Fibroblast of skin of scalp (primary cell): ENCODE results near the gene DOC2B.
"Not testable (repeated sequence)": the region's sequence is repeated elsewhere in the genome, so short reads cannot be mapped to it uniquely, and the experiment has no call there.

Experiments used
- DNase-seq: peaks from one replicate; pipeline ENCODE4 v3.0.0-alpha.2; 2013

DOC2B gene

DNA sequence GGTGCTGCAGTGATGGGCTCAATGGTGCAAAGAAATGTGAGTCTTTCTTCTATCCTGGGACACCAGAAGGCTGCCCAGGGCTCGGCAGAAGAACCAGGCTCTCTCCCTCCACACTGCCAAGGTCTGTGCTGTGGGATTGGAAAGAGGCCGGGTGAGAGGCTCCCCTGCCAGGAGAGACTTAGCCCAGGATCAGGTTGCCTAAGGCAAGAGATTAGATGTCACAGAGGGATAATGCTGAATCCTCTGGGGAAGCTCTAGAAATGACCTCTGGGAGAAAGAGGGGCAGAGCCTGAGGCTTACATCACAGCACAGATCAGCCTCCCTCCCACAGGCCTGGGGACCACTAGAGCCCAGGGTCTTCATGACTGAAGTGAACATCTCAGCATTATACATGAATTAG lies 5.7 kb upstream of the DOC2B start:
- no peak for DNase-seq

DNA sequence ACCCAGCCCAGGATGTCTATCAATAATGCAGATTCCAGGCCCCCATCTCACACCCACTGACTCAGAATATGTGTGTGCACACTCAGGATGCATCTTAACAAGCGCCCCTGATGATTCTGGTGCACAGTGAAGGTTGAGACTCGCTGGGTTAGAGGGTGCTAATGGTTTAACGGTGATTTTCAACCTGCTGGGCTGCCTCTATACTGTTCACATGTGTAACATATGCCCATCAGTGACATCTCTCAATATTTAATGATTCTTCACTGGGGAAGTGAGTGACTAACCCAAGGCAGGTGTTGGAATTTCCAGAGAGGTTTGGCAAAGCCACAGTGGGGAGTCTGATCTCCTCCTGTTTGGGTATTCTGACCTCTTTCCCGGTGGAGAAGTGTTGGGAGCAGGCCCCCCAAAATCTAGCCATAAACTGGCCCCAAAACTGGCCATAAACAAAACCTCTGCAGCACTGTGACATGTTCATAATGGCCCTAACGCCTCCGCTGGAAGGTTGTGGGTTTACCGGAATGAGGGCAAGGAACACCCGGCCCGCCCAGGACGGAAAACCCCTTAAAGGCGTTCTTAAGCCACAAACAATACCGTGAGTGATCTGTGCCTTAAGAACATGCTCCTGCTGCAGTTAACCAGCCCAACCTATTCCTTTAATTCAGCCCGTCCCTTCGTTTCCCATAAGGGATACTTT lies 4.1 kb upstream of the DOC2B start:
- DNase-seq = no peak

DNA sequence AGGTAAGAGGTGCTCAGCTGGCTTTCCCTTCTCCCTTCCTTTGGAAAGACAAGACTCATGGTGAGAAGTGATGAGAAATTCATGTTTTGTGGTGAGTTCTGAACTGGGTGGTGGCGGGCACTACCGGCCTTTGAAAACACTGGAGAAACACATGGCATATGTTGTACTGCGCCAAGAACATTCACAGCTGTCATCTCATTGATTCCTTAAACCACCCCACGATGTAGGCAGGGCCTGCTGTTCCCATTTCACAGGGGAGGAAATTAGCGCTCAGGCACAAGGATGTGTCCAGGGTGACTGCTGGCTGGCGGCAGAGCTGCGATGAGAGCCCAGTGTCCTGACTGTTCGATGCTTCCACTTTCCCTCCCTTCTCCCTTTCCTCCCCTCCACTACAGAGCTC lies 1.6 kb upstream of the DOC2B start:
- no peak for DNase-seq

DNA sequence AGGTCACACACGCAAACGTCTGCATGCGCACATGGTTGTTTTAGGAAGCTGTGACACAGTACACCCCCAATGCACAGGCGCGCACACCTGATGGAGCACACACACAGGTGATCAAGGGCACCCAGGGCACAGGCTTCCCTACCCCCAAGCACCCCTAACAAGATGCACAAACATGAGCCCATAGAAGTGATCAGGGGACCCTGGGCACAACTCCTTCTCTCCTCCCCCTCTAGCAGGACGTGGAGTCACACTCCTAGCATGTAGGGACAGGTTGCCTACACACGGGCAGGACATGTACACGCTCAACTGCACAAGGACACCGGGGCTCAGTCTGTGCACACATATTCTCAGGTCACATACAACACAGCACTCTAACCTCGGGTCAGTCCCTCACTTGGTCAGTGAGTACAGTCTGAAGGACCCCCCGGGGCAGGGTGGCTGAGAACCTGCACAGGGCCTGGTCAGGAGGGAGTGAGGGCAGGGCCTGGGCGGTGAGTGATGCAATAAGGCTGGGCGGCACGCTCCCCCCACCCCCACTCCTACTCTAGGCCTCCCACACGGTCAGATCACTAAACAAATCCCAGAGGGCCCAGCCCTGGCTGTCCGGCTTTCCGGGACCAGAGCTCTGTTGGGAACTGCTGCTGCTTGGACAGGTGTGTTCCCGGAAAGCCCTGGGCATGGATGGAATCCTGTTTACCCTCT lies 751 bp upstream of the DOC2B start:
- no peak for DNase-seq

DNA sequence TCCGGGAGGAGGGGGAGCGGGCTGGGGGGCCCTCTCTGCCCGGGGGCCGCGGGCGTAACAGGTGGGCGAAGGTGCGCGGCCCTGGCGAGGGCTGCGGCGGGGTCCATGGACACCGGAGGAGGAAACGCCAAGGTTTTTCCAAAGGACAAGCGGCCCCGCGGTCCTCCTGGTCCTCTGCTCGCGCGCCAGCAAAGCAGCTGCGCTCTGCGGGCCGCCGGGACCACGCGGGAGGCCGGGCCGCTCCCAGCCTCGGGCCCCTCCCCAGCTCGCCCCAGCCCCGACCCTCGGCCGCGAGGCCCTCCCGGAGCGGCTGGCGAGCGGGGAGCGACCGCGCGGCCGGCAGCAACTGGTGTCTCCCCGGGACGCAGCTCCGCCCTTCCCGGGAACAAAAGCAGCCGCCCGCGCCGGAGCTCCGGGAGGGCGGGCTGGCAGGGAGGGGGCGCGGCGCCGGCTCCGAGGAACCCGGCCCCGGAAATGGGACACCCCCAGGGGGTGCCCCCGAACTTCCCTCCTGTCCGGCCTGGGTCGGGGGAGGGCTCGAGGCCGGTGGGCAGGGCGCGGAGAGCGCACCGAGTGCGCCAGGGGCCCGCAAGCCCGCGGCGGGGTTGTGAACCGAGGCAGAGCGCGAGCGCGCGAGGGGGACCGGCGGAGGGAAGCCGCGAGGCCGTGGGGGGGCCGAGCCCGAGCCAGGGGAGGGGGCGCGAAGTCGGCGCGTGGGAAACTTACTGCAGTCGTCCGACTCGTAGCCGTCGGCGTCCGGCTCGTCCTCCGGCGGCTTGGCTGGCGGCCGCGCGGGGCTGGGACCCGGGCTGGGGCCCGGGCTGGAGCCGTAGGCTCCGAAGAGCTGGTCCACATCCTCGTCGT lies 837 bp downstream of the DOC2B start:
- no peak for DNase-seq

DNA sequence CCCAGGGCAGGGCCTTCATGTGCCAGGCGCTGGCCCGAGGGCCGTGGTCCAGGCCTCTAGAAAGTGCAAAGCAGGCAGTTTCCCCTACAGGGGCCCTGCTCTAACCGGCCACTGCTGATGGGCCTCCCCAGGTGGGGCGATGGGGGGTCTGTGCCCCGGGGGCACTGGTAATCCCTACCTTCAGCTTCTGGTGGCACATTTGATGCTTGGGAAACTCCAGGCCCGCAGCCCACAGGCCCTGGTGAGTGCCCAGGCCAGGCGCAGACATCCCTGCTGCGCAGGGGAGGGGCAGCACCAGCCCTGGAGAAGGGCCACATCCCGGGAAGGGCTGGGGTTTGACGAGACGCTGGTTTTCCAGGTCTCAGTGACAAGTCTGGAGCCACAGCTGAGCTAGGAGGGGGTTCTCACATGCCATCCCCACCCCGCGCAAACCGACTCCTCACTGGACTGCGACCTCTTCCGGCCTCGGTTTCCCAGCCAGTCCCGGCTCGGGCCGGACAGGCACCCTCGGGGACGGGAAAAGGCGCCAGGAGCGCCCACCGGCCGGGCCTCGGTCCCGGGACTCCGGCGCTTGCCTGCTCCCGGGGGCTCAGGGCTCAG lies 1.6 kb downstream of the DOC2B start:
- DNase-seq = no peak

DNA sequence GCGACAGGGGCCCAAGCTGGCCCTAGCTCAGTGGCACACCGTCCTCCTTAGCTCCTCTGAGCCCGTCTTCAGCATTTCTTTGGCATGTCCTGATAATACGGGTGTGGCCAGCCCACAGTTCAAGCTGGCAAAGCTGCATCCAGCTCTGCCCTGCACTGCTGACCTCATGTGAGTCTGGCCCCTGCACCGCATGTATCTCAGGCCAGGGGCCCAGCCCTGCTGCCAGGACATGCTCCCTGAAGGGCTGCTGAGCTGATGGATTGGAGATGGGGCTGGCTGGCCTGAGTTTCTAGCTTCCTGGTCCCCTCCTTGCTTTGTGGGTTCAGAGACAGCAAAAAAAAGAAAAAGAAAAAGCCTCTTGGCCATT lies 2.4 kb downstream of the DOC2B start:
- DNase-seq = no peak

DNA sequence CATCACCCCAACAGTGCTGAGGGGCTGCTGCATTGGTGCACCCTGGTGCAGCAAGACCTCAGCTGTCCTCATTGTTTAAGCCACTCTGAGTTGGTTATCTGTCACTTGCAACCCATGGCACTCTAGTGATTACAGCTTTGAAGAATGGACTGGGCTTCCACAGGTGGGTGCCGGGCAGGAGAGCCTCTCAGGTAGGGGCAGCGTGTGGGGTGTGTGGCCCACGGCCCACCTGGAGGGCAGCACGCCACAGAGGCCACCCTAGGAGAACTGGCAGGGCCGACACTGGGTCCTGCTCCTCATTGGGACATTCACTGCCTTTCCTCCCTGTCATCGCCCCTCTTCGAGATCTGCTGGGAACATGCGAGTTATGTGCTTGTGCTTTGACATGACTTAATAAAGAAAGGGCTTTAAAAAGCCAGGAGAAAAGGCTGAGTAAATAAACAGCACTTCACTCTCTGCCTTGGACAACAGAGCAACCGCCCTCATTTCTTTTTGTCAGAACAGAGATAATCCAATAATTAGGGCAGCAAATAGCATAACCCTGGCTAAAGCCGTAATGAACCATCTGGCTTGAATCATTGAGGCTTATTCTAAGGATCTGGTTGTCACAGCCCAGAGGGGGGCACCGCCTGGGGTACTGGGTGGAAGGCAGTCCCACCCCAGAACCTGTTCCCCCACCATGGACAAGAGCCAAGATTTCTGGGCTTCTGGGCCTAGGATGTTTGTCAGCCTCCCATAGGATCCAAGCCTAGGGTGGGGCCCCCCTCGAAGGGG lies 3.0 kb downstream of the DOC2B start:
- DNase-seq = no peak

DNA sequence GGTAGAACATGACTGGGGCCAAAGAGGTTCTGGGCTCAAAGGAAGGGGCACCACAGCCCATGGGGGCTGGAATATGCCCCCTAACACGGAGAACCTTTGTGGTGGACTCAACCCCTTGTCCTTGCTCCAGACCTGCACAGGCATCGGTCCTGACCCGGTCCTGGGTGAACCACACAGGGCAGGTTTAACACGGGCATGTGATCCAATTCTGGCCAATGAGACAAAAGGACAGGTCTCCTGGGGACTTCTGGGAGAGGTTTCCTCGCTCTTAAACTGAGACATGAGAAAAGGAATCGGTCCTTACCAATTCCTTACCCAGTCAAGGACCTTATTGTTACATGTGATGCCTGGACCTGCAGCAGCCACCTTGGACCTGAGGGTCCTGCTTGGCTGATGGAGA lies 3.7 kb downstream of the DOC2B start:
- DNase-seq = no peak

DNA sequence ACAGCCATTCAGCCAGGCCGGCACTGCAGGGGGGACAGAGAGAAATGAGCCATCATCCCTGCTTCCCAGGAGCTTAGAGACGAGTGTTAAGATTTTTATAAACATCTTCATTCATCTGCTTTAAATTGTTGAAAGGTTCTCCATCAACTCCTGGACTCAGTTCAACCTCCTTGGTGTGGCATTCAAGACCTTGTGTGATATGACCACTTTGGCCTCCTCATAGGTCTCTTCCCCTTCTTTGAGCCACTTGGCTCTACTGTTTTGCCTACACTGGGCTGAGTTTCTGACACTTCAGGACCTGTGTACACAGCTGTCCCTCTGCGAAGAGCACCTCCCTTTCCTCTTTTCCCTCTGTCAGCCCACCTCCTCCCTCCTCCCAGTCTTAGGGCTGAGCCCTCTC lies 4.3 kb downstream of the DOC2B start:
- no peak for DNase-seq

DNA sequence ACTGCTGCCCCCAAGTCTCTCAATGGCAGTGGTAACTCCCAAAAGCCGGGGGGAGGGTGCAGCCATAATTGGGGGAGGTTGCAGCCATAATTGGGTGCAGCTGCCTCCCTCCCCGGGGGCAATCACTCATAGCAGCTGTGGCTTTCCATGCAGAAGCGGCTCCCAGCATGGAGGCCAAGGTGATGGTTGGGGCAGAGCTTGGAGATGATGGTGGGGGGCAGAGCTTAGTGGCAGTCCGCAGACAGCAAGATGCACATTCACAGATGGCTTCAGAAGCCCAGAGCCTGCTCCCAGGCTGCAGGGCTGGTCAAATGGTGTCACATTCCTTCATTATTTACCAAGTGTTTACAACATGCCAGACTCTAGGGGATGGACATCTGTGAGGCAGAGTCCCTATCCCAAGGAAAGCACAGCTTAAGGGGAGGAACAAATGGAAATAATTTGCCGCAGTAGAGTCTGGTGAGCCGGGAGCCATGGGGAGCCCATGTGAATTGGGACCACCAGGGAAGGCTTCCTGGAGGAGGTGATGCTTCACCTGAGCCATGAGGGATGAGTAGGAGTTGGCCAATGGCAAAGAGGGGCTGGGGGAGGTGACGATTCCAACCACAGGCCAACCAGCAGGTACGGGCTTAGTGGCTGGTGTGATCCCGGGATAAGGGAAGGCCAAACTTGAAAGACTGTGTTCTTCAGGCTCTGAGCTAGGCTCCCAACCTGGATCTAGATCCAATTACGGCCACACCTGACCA lies 8.1 kb downstream of the DOC2B start:
- DNase-seq = no peak

DNA sequence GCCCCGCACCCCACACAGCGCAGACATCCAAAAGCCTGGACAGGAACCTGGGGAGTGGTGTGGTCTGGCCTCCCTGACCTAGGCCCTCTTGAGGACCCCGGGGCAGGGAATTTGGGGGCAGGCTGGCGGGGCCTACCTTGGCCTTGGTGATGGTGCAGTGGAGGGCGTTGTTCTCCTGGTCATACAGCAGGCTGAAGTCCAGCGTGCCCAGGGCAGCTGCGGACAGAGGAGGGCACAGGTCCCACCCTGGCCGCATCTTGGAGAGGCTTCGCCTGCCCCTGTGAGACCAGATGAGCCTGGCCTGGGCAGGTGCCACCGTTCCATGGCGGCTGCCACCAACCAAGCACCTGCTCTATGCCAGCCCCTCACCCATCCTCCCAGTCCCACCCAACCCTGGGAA lies 9.0 kb downstream of the DOC2B start:
- DNase-seq = no peak

DNA sequence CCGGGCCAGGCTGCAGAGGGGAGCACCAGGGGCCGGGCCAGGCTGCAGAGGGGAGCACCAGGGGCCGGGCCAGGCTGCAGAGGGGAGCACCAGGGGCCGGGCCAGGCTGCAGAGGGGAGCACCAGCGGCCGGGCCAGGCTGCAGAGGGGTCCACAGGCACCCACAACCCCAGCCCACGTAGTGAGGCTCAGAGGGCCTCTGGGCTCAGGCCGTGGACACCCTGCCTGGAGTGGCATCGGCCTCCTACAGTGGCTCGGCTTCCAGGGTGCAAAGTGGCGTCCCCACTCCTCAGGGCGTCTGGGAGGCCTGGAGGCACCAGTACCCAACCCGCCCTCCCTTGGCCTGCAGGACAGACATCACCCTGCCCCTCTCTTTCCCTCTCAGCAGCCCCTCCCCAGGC lies 9.6 kb downstream of the DOC2B start:
- DNase-seq = no peak

DNA sequence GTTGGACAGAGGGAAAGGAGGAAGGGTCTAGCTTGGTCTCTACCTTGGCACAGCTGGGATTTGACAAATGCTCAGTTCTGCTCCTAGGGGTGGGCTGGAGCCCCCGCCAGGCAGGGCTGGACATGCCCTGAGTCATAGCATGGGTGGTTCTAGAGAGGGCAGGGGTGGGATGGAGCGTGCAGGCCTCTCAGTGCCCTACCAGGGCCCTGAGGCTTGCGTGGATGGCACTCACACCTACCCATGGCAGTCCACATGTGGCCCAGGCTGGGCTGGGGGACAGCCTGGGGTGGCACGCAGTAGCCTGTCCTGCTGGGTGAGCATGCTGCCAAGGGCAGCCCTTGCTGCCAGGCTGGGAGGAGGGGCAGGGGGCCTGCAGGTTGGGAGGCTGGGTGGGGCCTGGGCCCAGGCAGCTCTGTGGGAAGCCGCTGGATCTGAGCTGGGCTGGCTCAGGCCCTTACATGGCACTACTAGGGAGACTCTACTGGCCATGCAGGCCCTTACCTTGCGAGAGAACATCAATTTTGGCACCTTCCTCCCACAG lies 11.2 kb downstream of the DOC2B start:
- no peak for DNase-seq

DNA sequence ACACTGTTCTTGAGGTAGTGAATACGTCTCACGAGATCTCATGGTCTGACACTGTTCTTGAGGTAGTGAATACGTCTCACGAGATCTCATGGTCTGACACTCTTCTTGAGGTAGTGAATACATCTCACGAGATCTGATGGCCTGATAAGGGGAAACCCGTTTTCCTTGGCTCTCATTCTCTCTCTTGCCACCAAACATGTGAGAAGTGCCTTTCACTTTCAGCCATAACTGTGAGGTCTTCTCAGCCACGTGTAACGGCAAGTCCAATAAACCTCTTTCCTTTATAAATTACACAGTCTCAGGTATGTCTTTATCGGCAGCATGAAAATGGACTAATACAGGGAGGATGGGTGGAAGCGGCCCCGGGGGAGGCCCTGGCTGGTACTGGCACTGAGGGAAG lies 12.8 kb downstream of the DOC2B start:
- not testable (repeated sequence) for DNase-seq

DNA sequence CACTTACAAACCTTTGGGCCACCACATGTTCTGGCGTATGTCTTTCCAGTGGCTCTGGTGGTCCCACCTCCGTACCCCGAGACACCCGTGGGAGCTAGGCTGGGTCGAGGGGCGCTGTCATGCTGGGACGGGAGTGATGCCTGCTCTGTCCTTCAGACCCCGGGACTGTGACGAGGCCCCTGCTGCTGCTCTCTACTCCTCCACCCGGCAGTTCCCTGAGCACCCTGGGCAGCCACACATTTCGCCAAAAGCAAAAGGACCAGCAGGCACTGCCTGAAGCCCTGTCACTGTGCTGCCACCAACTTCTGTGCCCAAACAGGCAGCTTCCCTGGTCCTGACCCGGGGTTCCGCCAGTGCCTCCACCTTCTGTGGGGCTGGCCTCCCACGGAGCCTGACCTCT lies 15.5 kb downstream of the DOC2B start:
- DNase-seq = no peak

DNA sequence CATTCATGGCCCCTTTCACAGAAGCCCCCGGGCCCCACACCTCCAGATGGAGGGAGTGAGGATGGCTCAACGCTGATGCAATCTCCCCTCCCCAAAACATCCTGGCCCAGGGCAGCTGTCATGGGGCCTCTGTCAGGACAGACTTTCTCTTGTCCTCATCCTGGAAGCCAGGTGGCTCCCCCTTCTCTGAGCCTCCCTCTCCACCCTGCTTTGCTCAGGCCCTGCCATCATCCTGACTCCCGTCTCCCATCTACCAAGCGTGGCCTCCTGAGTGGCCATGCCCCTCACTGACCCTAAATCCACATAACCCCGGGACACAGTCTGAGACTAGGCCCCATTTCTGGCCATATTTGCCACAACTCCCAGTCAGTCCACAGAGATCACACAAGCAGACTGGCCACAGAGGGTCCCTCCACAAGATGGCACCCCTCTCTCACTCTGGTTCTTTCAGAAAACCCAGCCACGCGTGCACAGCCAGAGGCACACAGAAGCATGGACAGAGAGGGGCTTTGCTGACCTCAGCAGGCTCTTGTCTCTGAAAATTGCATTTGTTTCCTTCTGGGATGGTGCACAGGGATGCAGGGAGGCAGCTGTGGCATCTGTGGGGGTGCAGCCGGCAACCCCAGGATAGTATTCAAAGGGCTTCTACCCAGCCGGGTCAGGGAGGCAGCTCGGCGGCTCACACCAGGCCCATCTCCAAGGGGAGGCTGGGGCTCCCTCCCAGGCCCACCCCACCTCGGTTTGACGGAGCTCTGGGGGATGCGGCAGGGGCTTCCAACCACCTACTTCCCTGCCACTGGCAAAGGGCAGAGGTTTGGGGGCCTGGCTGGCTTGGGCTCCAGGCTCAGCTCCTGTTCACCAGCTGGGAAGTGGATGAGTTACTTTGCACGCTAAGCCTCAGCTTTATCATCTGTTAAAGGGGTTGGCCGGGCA lies 16.9 kb downstream of the DOC2B start:
- DNase-seq = peak; percentile 42

DNA sequence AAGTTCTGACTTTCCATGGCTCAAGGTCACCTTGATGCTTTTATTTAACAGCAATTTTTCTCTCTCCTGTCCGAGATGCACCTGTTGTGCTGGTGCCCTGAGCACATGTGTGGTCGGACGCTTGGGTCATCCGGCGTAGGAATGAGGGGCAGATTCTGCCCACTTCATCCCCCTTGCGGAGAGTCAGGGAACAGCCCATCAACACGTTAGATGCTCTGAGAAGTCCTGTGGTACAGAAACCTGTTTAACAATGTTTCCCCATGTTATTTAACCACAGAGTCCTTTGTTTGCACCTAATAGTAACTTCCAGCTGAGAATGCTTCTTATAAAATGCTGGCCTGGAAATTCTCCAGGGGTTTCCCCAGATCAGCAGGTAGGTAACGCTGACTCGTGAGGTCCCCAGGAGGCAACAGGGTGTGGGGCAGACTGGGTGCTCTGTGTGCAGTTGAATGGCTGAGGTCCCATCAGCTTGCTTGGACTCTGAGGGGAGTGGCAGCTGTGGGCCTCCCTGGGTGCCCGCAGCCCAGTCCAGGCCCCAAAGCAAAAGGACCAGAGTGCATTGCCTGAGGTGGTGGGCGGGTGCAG lies 17.8 kb downstream of the DOC2B start:
- no peak for DNase-seq

DNA sequence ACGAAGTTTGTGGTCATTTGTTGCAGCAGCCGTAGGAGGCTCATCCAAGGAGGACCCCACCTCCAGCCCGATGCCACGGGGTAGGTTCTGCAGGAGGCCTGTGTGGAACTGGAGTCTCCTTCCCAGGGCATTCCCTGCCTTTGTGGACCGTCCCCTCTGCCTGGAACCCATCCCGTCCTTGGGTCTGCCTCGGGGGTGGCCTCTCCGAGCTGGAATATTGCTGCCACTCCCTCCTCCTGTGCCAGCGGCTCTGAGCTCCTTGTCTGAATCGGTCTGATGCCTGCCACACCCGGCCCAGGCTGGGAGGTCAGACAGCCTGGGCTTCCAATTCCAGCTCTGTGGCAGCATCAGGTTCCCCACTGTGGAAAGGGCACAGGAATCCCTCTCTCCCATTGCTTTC lies 18.8 kb downstream of the DOC2B start:
- DNase-seq = no peak

DNA sequence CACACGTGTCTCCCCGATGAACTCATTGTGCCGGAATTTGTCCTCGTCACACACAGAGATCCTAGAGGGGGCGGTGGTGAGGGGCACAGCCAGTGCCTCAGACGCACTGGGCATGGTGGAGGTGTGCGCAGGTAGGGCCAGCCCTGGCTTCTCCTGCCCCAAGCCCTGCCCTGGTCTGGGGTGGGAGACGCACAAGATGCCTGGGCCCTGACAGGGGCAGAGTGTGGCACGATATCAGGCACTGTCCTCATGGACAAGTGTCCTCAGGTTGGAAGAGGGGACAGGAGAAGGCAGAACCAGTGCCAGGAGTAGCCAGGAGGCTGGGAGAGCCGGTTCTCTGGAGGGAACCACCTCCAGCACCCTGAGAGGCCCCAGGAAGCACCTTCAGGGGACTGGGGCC lies 20.0 kb downstream of the DOC2B start:
- no peak for DNase-seq
